Measurements from ENCODE around the gene GALNT15.

GRCh38 chr3:16219777-16220176 is 45.3 kb downstream of the GALNT15 start:
- no peak for TF ChIP-seq CTCF (conservative IDR thresholded peaks at IDR 0.05 in 1 of 2, IDR thresholded peaks at IDR 0.05 in 1 of 2; ENCODE audit: low read depth in 1 of 2, low read length in 2 of 2)
- TF ChIP-seq EZH2 (IDR thresholded peaks at IDR 0.05; ENCODE audit: low read length, missing control alignments): no peak

Measured in fibroblast of lung (primary cell).